Liver (tissue), 3 donors: ENCODE measurements around the gene CCT5.
"Not testable (repeated sequence)": the region's sequence is repeated elsewhere in the genome, so short reads cannot be mapped to it uniquely, and the experiment has no call there.

Source experiments
- GABPA ChIP-seq, 2 donors: IDR thresholded peaks in 1 of 2; conservative IDR thresholded peaks in 1 of 2; 2 replicates each; pipeline ENCODE4 v1.6.1; 2016; ENCODE audit warnings: antibody characterized with exemption in 2 of 2, mild to moderate bottlenecking in 1 of 2, moderate library complexity in 1 of 2
- TF ChIP-seq, protein P1 (sequence below): fragments of 150-350 bp; IDR thresholded peaks from 2 replicates; pipeline ENCODE4 v1.5.1; 2017; ENCODE audit warnings: improper control_type of control experiment, low read depth, low read length; ENCODE audit not compliant: missing input control
- donor health status: healthy.
- donor health status: healthy.

DNA sequence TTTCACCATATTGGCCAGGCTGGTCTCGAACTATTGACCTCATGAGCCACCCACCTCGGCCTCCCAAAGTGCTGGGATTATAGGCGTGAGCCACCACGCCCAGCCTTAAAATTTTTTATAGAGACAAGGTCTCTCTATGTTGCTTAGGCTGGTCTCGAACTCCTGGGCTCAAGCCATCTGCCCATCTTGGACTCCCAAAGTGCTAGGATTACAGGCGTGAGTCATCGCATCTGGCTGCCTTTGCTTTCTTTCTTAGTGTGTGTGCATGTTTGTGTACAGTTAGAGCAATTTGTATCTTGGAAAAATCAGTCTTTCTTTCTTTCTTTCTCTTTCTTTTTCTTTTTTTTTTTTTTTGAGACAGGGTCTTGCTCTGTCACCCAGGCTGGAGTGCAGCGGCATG lies 35.3 kb downstream of the CCT5 start:
- TF ChIP-seq, protein P1, sequence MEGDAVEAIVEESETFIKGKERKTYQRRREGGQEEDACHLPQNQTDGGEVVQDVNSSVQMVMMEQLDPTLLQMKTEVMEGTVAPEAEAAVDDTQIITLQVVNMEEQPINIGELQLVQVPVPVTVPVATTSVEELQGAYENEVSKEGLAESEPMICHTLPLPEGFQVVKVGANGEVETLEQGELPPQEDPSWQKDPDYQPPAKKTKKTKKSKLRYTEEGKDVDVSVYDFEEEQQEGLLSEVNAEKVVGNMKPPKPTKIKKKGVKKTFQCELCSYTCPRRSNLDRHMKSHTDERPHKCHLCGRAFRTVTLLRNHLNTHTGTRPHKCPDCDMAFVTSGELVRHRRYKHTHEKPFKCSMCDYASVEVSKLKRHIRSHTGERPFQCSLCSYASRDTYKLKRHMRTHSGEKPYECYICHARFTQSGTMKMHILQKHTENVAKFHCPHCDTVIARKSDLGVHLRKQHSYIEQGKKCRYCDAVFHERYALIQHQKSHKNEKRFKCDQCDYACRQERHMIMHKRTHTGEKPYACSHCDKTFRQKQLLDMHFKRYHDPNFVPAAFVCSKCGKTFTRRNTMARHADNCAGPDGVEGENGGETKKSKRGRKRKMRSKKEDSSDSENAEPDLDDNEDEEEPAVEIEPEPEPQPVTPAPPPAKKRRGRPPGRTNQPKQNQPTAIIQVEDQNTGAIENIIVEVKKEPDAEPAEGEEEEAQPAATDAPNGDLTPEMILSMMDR, result not testable (repeated sequence)
- not testable (repeated sequence) for TF ChIP-seq GABPA (IDR thresholded peaks at IDR 0.05 in 1 of 2, conservative IDR thresholded peaks at IDR 0.05 in 1 of 2)
